ENCODE data around the gene PLA2G4A. TPM values are rescaled to one million over a fixed set of nuclear protein-coding genes. Genes with fewer than 3 reads are reported as not detected.

The PLA2G4A gene
- total and polyA plus RNA-seq, 2 experiments from 2014 or later, result 1.1 to 3.8 TPM

DNA sequence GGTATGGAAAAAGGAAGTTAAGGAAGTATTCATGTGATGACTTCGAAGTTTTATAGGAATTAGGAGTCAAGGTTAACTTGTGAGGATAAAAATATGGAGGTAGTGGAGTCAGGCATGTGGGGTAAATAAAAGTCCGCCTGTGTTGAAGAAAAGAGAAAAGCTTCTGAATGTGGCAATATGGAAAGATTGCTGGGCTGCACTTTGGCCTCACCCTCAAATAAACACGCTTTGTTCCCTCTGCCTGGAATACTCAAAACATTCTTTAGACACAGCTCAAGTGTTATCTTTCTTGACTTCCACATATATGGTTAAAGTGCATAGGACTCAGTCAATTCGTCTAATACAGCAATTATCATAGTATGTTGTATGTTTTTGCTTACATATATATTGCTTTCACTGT lies 137.7 kb downstream of the PLA2G4A start:
- Histone ChIP-seq H3K27ac (ENCODE audit: low read depth) (no peak overlapping the region), H4K20me1 (replicated peaks; ENCODE audit: insufficient read depth) (no peaks in the 10 kb centered on the region), H3K4me2 (no peak overlapping the region), H3K27me3 (ENCODE audit: insufficient read depth) (no peaks in the 10 kb centered on the region), H3K36me3 (ENCODE audit: insufficient read depth) (no peaks in the 10 kb centered on the region), H3K9me2 (ENCODE audit: insufficient read depth) (no peaks in the 10 kb centered on the region), H2AFZ (no peak overlapping the region), H3K4me1 (ENCODE audit: insufficient read depth) (no peaks in the 10 kb centered on the region), H3F3A (replicated peaks; ENCODE audit: low read depth) (no peaks in the 10 kb centered on the region), H3K79me2 (replicated peaks; ENCODE audit: insufficient read depth) (no peaks in the 10 kb centered on the region), H3K4me3 (no peak overlapping the region)
- DNase-seq (ENCODE audit: low spot score), result no peak
- Mint-ChIP-seq H3K27ac (no peak overlapping the region), H3K27me3 (ENCODE audit: insufficient read depth, low read depth, poor library complexity) (no peaks in the 10 kb centered on the region), H3K36me3 (ENCODE audit: low read depth) (no peaks in the 10 kb centered on the region), H3K4me3 (no peak overlapping the region), H3K4me1 (0 out of 3 replicates have a peak, but pooled peaks cover 3% of the 10 kb centered on the region), H3K9me3 (no peaks in the 10 kb centered on the region)
- TF ChIP-seq EZH2 (IDR thresholded peaks at IDR 0.05; ENCODE audit: low read depth, unreplicated experiment), result no peak
- no peak for ATAC-seq

GRCh38 chr1:186967656-186968394 lies 139.1 kb downstream of the PLA2G4A start:
- Histone ChIP-seq H3K9me2 (ENCODE audit: insufficient read depth) (no peaks in the 10 kb centered on the region), H2AFZ (no peak overlapping the region), H3K79me2 (replicated peaks; ENCODE audit: insufficient read depth) (no peaks in the 10 kb centered on the region), H3K4me3 (no peak overlapping the region), H3K4me1 (ENCODE audit: insufficient read depth) (no peaks in the 10 kb centered on the region), H3F3A (replicated peaks; ENCODE audit: low read depth) (no peaks in the 10 kb centered on the region), H3K27me3 (ENCODE audit: insufficient read depth) (no peaks in the 10 kb centered on the region), H3K27ac (ENCODE audit: low read depth) (no peak overlapping the region), H4K20me1 (replicated peaks; ENCODE audit: insufficient read depth) (no peaks in the 10 kb centered on the region), H3K4me2 (peak overlapping the region; percentile 22; the same call in 1 of the 2 replicates), H3K36me3 (ENCODE audit: insufficient read depth) (no peaks in the 10 kb centered on the region)
- no peak for DNase-seq (ENCODE audit: low spot score)
- Mint-ChIP-seq H3K4me1 (no peaks in the 10 kb centered on the region), H3K27ac (no peak overlapping the region), H3K9me3 (no peaks in the 10 kb centered on the region), H3K4me3 (no peak overlapping the region), H3K27me3 (ENCODE audit: insufficient read depth, low read depth, poor library complexity) (no peaks in the 10 kb centered on the region), H3K36me3 (ENCODE audit: low read depth) (no peaks in the 10 kb centered on the region)
- ATAC-seq, result no peak
- TF ChIP-seq NANOG (IDR thresholded peaks at IDR 0.05; ENCODE audit: borderline replicate concordance) (no peak), POLR2AphosphoS5 (IDR thresholded peaks at IDR 0.05; ENCODE audit: low read depth) (no peak), EZH2phosphoT487 (IDR thresholded peaks at IDR 0.05; ENCODE audit: unreplicated experiment) (no peak), CTCF (conservative IDR thresholded peaks at IDR 0.05; ENCODE audit: low read depth in 2 of 2) (no peak), ZNF462 (CRISPR knock-in tag; IDR thresholded peaks at IDR 0.05) (no peak), ZNF114 (CRISPR knock-in tag; IDR thresholded peaks at IDR 0.05) (no peak), EZH2 (IDR thresholded peaks at IDR 0.05; ENCODE audit: low read depth, unreplicated experiment) (no peak), CREB1 (CRISPR knock-in tag; IDR thresholded peaks at IDR 0.05; ENCODE audit: low read depth) (no peak), JUNB (IDR thresholded peaks at IDR 0.05; ENCODE audit: unreplicated experiment) (no peak)
- TF ChIP-seq, protein P1, sequence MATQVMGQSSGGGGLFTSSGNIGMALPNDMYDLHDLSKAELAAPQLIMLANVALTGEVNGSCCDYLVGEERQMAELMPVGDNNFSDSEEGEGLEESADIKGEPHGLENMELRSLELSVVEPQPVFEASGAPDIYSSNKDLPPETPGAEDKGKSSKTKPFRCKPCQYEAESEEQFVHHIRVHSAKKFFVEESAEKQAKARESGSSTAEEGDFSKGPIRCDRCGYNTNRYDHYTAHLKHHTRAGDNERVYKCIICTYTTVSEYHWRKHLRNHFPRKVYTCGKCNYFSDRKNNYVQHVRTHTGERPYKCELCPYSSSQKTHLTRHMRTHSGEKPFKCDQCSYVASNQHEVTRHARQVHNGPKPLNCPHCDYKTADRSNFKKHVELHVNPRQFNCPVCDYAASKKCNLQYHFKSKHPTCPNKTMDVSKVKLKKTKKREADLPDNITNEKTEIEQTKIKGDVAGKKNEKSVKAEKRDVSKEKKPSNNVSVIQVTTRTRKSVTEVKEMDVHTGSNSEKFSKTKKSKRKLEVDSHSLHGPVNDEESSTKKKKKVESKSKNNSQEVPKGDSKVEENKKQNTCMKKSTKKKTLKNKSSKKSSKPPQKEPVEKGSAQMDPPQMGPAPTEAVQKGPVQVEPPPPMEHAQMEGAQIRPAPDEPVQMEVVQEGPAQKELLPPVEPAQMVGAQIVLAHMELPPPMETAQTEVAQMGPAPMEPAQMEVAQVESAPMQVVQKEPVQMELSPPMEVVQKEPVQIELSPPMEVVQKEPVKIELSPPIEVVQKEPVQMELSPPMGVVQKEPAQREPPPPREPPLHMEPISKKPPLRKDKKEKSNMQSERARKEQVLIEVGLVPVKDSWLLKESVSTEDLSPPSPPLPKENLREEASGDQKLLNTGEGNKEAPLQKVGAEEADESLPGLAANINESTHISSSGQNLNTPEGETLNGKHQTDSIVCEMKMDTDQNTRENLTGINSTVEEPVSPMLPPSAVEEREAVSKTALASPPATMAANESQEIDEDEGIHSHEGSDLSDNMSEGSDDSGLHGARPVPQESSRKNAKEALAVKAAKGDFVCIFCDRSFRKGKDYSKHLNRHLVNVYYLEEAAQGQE (IDR thresholded peaks at IDR 0.05; ENCODE audit: unreplicated experiment), result no peak
